Fibroblast of lung (primary cell): ENCODE measurements around the gene SNX21. TPM values are rescaled to one million over a fixed set of nuclear protein-coding genes. Genes with fewer than 3 reads are reported as not detected.
A peak's percentile ranks its signal among the peaks of the same experiment; 100 is the strongest.

Experiments
- DNase-seq, 2 donors: peaks; one replicate each; pipeline versions ENCODE4 v3.0.0 to v3.0.0-alpha.2; 2010; ENCODE audit warnings: low read depth in 2 of 2
- H2AFZ ChIP-seq: 2 replicates; pipeline ENCODE4 v1.5.1; 2012; ENCODE audit warnings: low read length, control low read depth, inconsistent platforms
- H3K27ac ChIP-seq: 2 replicates; pipeline ENCODE4 v1.5.1; 2011; ENCODE audit warnings: low read length, control low read depth; ENCODE audit not compliant: insufficient read depth
- H3K27me3 ChIP-seq: 2 replicates; pipeline ENCODE4 v1.5.1; 2011; ENCODE audit warnings: mild to moderate bottlenecking, low read length; ENCODE audit not compliant: control insufficient read depth, insufficient read depth
- H3K36me3 ChIP-seq: 2 replicates; pipeline ENCODE4 v1.5.1; 2011; ENCODE audit warnings: low read length; ENCODE audit not compliant: control insufficient read depth, insufficient read depth
- H3K4me1 ChIP-seq: 2 replicates; pipeline ENCODE4 v1.5.1; 2011; ENCODE audit warnings: low read length; ENCODE audit not compliant: control insufficient read depth, insufficient read depth; ENCODE audit errors: extremely low read depth
- H3K4me2 ChIP-seq: 2 replicates; pipeline ENCODE4 v1.5.1; 2011; ENCODE audit warnings: low read length, control low read depth; ENCODE audit not compliant: insufficient read depth; ENCODE audit errors: extremely low read depth
- H3K4me3 ChIP-seq, 4 experiments: fragments of 200-600 bp in 1 of 4; sonication (generic) in 1 of 4; replicated peaks in 1 of 4; 2 replicates each; pipeline ENCODE4 v1.5.1; 2011 to 2016; ENCODE audit warnings: low read length in 4 of 4, low read depth in 3 of 4, mild to moderate bottlenecking in 3 of 4, control low read depth in 2 of 4, inconsistent platforms in 1 of 4, mixed read lengths in 1 of 4; ENCODE audit not compliant: insufficient read depth in 1 of 4; ENCODE audit errors: control extremely low read depth in 1 of 4
- H3K79me2 ChIP-seq: 2 replicates; pipeline ENCODE4 v1.5.1; 2012; ENCODE audit warnings: mild to moderate bottlenecking, low read length, inconsistent platforms; ENCODE audit not compliant: control insufficient read depth, insufficient read depth
- H3K9ac ChIP-seq: 2 replicates; pipeline ENCODE4 v1.5.1; 2011; ENCODE audit warnings: mild to moderate bottlenecking, low read length, control low read depth; ENCODE audit not compliant: insufficient read depth
- H3K9me3 ChIP-seq: 2 replicates; pipeline ENCODE4 v1.5.1; 2012; ENCODE audit warnings: low read depth, low read length; ENCODE audit not compliant: control insufficient read depth, insufficient read depth
- H4K20me1 ChIP-seq: 2 replicates; pipeline ENCODE4 v1.5.1; 2011; ENCODE audit warnings: low read length; ENCODE audit not compliant: control insufficient read depth, insufficient read depth; ENCODE audit errors: extremely low read depth
- CTCF ChIP-seq, 2 donors: IDR thresholded peaks in 1 of 2; conservative IDR thresholded peaks in 1 of 2; 1 replicate in 1 of 2; 2 replicates in 1 of 2; pipeline ENCODE4 v1.5.1; 2011 to 2012; ENCODE audit warnings: low read length in 2 of 2, control low read depth in 1 of 2, inconsistent platforms in 1 of 2, low read depth in 1 of 2, mild to moderate bottlenecking in 1 of 2
- EZH2 ChIP-seq: IDR thresholded peaks from 2 replicates; pipeline ENCODE4 v1.5.1; 2012; ENCODE audit warnings: low read length, control low read depth, mild to moderate bottlenecking; ENCODE audit errors: missing control alignments
- polyA plus RNA-seq, 2 donors: library from polyadenylated mRNA; depleted of rRNA in 1 of 2; stranded (reverse) in 1 of 2; unstranded in 1 of 2; fragments of >200 nt; gene quantifications; 2 replicates each; pipeline ENCODE4 v1.2.1, GENCODE V29; 2011 to 2012; ENCODE audit warnings: missing spikeins in 1 of 2
- total RNA-seq: library from RNA; depleted of rRNA; stranded (reverse); fragments of >200 nt; gene quantifications from 2 replicates; pipeline ENCODE4 v1.2.1, GENCODE V29; 2014

SNX21 gene
- total and polyA plus RNA-seq, 2 donors (not counting 1 experiment from before 2014, with no cell fraction given) = 21.8 to 101 TPM

GRCh38 chr20:45819466-45819865, 14.1 kb upstream of the SNX21 start:
- TF ChIP-seq CTCF (conservative IDR thresholded peaks at IDR 0.05 in 1 of 2, IDR thresholded peaks at IDR 0.05 in 1 of 2; ENCODE audit: low read depth in 1 of 2, low read length in 2 of 2) (no peak), EZH2 (no peak)

GRCh38 chr20:45821947-45822346, 11.7 kb upstream of the SNX21 start:
- no peak for DNase-seq
- no peak overlapping the region for H2AFZ ChIP-seq
- H3K9me3 ChIP-seq = no peaks in the 10 kb centered on the region
- H3K9ac ChIP-seq = no peak overlapping the region
- H4K20me1 ChIP-seq = no peaks in the 10 kb centered on the region
- H3K27me3 ChIP-seq = peaks cover 5% of the 10 kb centered on the region
- no peak overlapping the region for H3K4me3 ChIP-seq
- no peak overlapping the region for H3K27ac ChIP-seq
- TF ChIP-seq CTCF (conservative IDR thresholded peaks at IDR 0.05 in 1 of 2, IDR thresholded peaks at IDR 0.05 in 1 of 2; ENCODE audit: low read depth in 1 of 2, low read length in 2 of 2) (no peak), EZH2 (no peak)
- no peaks in the 10 kb centered on the region for H3K36me3 ChIP-seq
- H3K79me2 ChIP-seq = no peaks in the 10 kb centered on the region
- peaks cover 22% of the 10 kb centered on the region for H3K4me1 ChIP-seq
- H3K4me2 ChIP-seq = no peak overlapping the region

More at GRCh38 chr20:45819466-45819865, 14.1 kb upstream of the SNX21 start:
- H3K4me2 ChIP-seq = no peak overlapping the region
- peaks cover 6% of the 10 kb centered on the region for H3K36me3 ChIP-seq
- no peak overlapping the region for H3K4me3 ChIP-seq
- peaks cover 12% of the 10 kb centered on the region for H3K4me1 ChIP-seq
- no peak overlapping the region for H3K27ac ChIP-seq
- DNase-seq = no peak
- no peaks in the 10 kb centered on the region for H3K9me3 ChIP-seq
- H3K27me3 ChIP-seq = peaks cover 5% of the 10 kb centered on the region
- H3K9ac ChIP-seq = no peak overlapping the region
- H2AFZ ChIP-seq = no peak overlapping the region
- H4K20me1 ChIP-seq = no peaks in the 10 kb centered on the region
- peaks cover 5% of the 10 kb centered on the region for H3K79me2 ChIP-seq

GRCh38 chr20:45822857-45823256, 10.7 kb upstream of the SNX21 start:
- Histone ChIP-seq H2AFZ (no peak overlapping the region), H3K36me3 (no peaks in the 10 kb centered on the region), H3K79me2 (no peaks in the 10 kb centered on the region), H3K27ac (no peak overlapping the region), H3K4me3 (no peak overlapping the region), H4K20me1 (no peaks in the 10 kb centered on the region), H3K4me1 (peaks cover 19% of the 10 kb centered on the region), H3K9ac (no peak overlapping the region), H3K4me2 (peak overlapping the region; percentile 48), H3K27me3 (peaks cover 5% of the 10 kb centered on the region), H3K9me3 (no peaks in the 10 kb centered on the region)
- peak in 1 of 2 donors; percentile 26 for DNase-seq
- TF ChIP-seq EZH2 = no peak
- no peak for TF ChIP-seq CTCF (conservative IDR thresholded peaks at IDR 0.05 in 1 of 2, IDR thresholded peaks at IDR 0.05 in 1 of 2; ENCODE audit: low read depth in 1 of 2, low read length in 2 of 2)
